WERI-Rb-1 (cell line): Measurements from ENCODE around the gene TMEM242.

Experiments used
- DNase-seq: peaks from one replicate; pipeline ENCODE4 v3.0.0-alpha.2; 2020
- H3K27ac ChIP-seq: fragments of 250-450 bp; sonication (Bioruptor Pico); 2 replicates; pipeline ENCODE4 v1.5.1; 2020; ENCODE audit warnings: mild to moderate bottlenecking, moderate library complexity
- H3K27me3 ChIP-seq: fragments of 250-450 bp; sonication (Bioruptor Pico); 2 replicates; pipeline ENCODE4 v1.5.1; 2021; ENCODE audit warnings: mild to moderate bottlenecking, low read depth, moderate library complexity; ENCODE audit not compliant: insufficient read depth, severe bottlenecking
- H3K36me3 ChIP-seq: fragments of 250-450 bp; sonication (Bioruptor Pico); 2 replicates; pipeline ENCODE4 v1.5.1; 2020; ENCODE audit warnings: mild to moderate bottlenecking, moderate library complexity
- H3K4me3 ChIP-seq: 2 replicates; pipeline ENCODE4 v1.5.1; 2011; ENCODE audit warnings: low read depth, mild to moderate bottlenecking, control low read depth, low read length
- H3K9me3 ChIP-seq: fragments of 250-450 bp; sonication (Bioruptor Pico); 2 replicates; pipeline ENCODE4 v1.5.1; 2021; ENCODE audit warnings: mild to moderate bottlenecking, moderate library complexity; ENCODE audit not compliant: severe bottlenecking
- TF ChIP-seq, protein P1 (sequence below): IDR thresholded peaks from 2 replicates; pipeline ENCODE4 v1.5.1; 2011; ENCODE audit warnings: low read depth, mild to moderate bottlenecking, control low read depth, inconsistent platforms, low read length

TMEM242 gene

DNA sequence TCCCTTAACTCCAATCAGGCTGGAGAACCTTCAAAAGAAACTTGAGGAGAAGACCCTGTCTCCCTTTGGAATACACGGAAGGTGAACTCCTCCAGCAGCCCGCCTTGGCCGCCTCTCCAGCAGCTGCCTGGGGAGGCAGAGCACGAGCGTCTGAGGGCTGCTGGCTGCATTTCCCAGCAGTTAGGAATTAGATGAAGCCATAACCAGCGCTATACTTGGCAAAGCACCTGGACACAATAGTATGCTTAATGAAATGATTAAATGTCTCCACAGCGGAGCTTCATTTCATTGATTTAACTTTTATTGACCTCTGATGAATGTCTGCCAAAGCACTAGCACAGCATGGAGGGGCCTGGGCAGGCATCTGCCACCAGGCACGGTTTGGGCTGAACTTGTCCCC lies 73.5 kb downstream of the TMEM242 start:
- no peak overlapping the region for H3K27ac ChIP-seq
- H3K27me3 ChIP-seq: no peaks in the 10 kb centered on the region
- DNase-seq: no peak
- H3K4me3 ChIP-seq: no peak overlapping the region
- H3K9me3 ChIP-seq: peaks cover 8% of the 10 kb centered on the region
- H3K36me3 ChIP-seq: no peaks in the 10 kb centered on the region
- TF ChIP-seq, protein P1, sequence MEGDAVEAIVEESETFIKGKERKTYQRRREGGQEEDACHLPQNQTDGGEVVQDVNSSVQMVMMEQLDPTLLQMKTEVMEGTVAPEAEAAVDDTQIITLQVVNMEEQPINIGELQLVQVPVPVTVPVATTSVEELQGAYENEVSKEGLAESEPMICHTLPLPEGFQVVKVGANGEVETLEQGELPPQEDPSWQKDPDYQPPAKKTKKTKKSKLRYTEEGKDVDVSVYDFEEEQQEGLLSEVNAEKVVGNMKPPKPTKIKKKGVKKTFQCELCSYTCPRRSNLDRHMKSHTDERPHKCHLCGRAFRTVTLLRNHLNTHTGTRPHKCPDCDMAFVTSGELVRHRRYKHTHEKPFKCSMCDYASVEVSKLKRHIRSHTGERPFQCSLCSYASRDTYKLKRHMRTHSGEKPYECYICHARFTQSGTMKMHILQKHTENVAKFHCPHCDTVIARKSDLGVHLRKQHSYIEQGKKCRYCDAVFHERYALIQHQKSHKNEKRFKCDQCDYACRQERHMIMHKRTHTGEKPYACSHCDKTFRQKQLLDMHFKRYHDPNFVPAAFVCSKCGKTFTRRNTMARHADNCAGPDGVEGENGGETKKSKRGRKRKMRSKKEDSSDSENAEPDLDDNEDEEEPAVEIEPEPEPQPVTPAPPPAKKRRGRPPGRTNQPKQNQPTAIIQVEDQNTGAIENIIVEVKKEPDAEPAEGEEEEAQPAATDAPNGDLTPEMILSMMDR: no peak

DNA sequence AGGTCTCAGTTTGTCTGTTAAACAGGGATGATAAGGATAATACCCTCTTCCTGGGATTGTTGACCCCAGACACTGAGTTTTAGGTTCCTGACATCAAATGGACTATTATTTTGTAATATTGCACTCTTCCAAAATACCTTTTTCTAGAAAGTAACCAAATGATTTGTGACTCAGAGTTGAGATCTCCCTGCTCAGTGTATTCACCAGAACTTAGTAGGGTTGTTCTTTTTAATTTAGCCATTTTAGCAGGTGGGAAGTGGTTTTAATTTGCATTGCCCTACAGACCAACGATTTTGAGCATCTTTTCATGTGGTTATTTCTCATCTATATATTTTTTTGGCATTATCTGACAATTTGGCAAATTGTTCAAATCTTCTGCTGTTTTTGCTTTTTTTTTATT lies 75.1 kb downstream of the TMEM242 start:
- TF ChIP-seq, protein P1: no peak
- H3K27me3 ChIP-seq: no peaks in the 10 kb centered on the region
- peaks cover 8% of the 10 kb centered on the region for H3K9me3 ChIP-seq
- H3K4me3 ChIP-seq: no peak overlapping the region
- H3K36me3 ChIP-seq: no peaks in the 10 kb centered on the region
- no peak for DNase-seq
- H3K27ac ChIP-seq: no peak overlapping the region

DNA sequence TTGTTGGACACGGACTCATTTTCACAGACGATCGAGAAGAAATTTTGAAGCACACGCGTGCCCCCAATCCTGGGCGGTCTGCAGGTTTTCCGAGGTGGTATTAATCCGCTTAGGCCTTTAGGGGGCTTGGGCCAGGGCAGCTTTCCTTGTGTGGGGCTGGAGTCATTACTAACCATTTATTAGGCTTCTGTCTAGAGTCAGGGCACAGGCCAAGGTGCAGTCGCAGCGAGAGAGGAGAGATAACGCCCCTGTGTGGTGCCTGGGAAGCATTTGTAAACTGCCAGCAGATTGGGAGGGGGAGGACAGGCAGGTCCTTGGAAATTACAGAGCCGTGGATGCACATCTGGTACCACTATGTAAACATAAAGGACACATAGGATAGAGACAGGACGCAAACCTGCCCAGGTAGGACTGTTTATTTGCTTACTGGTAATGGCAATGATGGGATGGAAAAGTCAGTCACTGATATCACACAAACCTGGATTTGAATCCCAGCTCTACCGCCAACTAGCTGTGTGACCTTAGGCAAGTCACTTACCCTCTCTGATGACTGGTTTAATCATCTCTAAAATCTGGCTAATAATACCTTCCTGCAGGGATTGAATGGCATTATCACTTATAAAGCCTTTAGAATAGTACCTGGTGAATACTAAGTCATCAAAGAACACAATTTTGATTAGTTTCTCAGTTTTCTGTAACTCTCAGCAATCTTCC lies 76.4 kb downstream of the TMEM242 start:
- Histone ChIP-seq H3K4me3 (no peak overlapping the region), H3K27me3 (no peaks in the 10 kb centered on the region), H3K9me3 (peaks cover 8% of the 10 kb centered on the region), H3K36me3 (no peaks in the 10 kb centered on the region), H3K27ac (no peak overlapping the region)
- DNase-seq: no peak
- TF ChIP-seq, protein P1: peak; percentile 20; the same call in 1 of the 2 replicates

DNA sequence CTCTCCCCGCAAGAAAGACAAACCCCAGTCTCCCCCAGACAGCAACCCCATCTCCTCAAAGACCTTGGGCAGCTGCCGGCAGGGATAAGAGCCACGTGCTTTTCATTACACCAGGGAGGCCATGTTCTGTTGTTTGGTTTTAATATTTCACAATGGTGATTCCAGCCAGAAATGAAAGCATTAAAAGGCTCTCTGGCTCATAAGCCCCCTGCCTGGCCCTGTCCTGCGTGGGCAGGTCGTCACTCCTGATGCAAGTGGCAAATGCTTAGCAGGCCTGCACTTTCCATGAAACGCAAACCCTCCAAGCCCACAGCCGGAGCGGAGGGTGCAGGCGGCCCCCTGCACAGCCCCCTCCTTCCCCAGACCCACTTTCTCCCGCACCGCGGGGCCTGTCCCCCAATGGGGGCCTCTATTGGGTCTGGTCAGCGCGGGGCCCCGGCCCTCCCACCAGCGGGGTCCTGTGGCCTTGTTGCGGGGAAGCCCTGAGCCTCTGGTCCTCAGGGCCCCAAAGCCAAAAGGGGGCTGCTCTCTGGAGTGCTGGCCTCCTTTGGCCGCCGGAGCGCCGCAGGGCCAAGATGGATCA lies 77.2 kb downstream of the TMEM242 start:
- no peak for DNase-seq
- TF ChIP-seq, protein P1: no peak
- peaks cover 13% of the 10 kb centered on the region for H3K9me3 ChIP-seq

DNA sequence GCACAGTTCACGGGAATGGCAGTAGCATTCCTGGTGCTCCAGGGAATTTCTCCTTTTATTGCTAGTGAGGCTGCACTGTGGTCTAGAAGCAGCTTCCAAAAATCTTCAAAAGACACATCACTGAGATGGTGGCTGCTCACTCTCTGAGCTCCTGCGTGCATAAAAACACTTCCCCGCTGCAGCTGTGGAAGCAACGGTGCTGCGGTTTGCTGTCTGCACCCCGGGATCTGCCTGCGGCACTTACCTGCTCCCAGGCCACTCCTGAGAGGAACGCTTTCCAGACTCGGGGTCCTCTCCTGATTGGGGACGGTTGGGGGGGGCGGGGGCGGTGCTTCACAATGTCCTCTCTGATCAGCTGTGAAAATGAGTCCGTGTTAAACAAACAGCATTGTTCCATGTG lies 77.9 kb downstream of the TMEM242 start:
- Histone ChIP-seq H3K36me3 (no peaks in the 10 kb centered on the region), H3K4me3 (no peak overlapping the region), H3K9me3 (peaks cover 14% of the 10 kb centered on the region)

More for the DNA sequence above, 77.2 kb downstream of the TMEM242 start:
- no peaks in the 10 kb centered on the region for H3K36me3 ChIP-seq
- no peaks in the 10 kb centered on the region for H3K27me3 ChIP-seq
- H3K4me3 ChIP-seq: no peak overlapping the region
- peak overlapping the region; percentile 74 for H3K27ac ChIP-seq

More for the DNA sequence above, 77.9 kb downstream of the TMEM242 start:
- DNase-seq: no peak
- TF ChIP-seq, protein P1: no peak
- peak overlapping the region; percentile 74 for H3K27ac ChIP-seq
- H3K27me3 ChIP-seq: no peaks in the 10 kb centered on the region
